GM23338 (cell line): ENCODE measurements around the gene DDX43. TPM values are rescaled to one million over a fixed set of nuclear protein-coding genes. Genes with fewer than 3 reads are reported as not detected.

ENCODE experiments used
- ATAC-seq: fragments of 200-7000 bp; cut with Tn5 transposase; 3 replicates; pipeline ENCODE4 v1.9.1; 2020
- DNase-seq: peaks from one replicate; pipeline ENCODE4 v3.0.0-alpha.2; 2015; ENCODE audit warnings: low spot score
- H2AFZ ChIP-seq: fragments of 200-600 bp; sonication (generic); 2 replicates; pipeline ENCODE4 v1.8.0; 2016; ENCODE audit warnings: antibody characterized with exemption, mild to moderate bottlenecking, moderate library complexity
- H3F3A ChIP-seq: fragments of 200-600 bp; sonication (generic); replicated peaks from 2 replicates; pipeline ENCODE4 v1.8.0; 2017; ENCODE audit warnings: antibody characterized with exemption, mixed run types, low read depth
- H3K27ac ChIP-seq: fragments of 200-600 bp; sonication (generic); 2 replicates; pipeline ENCODE4 v1.6.1; 2016; ENCODE audit warnings: low read depth
- H3K27me3 ChIP-seq: fragments of 200-600 bp; sonication (generic); 2 replicates; pipeline ENCODE4 v1.8.0; 2016; ENCODE audit warnings: mild to moderate bottlenecking, mixed run types, moderate library complexity; ENCODE audit not compliant: insufficient read depth
- H3K36me3 ChIP-seq: fragments of 200-600 bp; sonication (generic); 2 replicates; pipeline ENCODE4 v1.8.0; 2016; ENCODE audit warnings: mild to moderate bottlenecking; ENCODE audit not compliant: insufficient read depth
- H3K4me1 ChIP-seq: fragments of 200-600 bp; sonication (generic); 2 replicates; pipeline ENCODE4 v1.8.0; 2016; ENCODE audit warnings: mild to moderate bottlenecking, moderate library complexity; ENCODE audit not compliant: insufficient read depth
- H3K4me2 ChIP-seq: fragments of 200-600 bp; sonication (generic); 2 replicates; pipeline ENCODE4 v1.7.1; 2017; ENCODE audit warnings: mixed run types
- H3K4me3 ChIP-seq: fragments of 200-600 bp; sonication (generic); 2 replicates; pipeline ENCODE4 v1.6.1; 2016; ENCODE audit warnings: mixed run types
- H3K79me2 ChIP-seq: fragments of 200-600 bp; sonication (generic); replicated peaks from 2 replicates; pipeline ENCODE4 v1.8.0; 2017; ENCODE audit warnings: mild to moderate bottlenecking; ENCODE audit not compliant: insufficient read depth
- H3K9me2 ChIP-seq: fragments of 200-600 bp; sonication (generic); 2 replicates; pipeline ENCODE4 v1.8.0; 2017; ENCODE audit not compliant: insufficient read depth
- H4K20me1 ChIP-seq: fragments of 200-600 bp; sonication (generic); replicated peaks from 2 replicates; pipeline ENCODE4 v1.8.0; 2017; ENCODE audit warnings: mild to moderate bottlenecking; ENCODE audit not compliant: insufficient read depth
- H3K27ac Mint-ChIP-seq: 2 replicates; pipeline ENCODE4 v1.8.0; 2020; ENCODE audit warnings: inconsistent platforms, mild to moderate bottlenecking, moderate library complexity, mixed read lengths
- H3K27me3 Mint-ChIP-seq: 3 replicates; pipeline ENCODE4 v1.8.0; 2022; ENCODE audit warnings: low read depth, mild to moderate bottlenecking, moderate library complexity, mixed read lengths, inconsistent platforms; ENCODE audit not compliant: insufficient read depth, poor library complexity
- H3K36me3 Mint-ChIP-seq: 3 replicates; pipeline ENCODE4 v1.8.0; 2021; ENCODE audit warnings: low read depth, mild to moderate bottlenecking, inconsistent platforms, moderate library complexity, mixed read lengths
- H3K4me1 Mint-ChIP-seq: 3 replicates; pipeline ENCODE4 v1.8.0; 2020; ENCODE audit warnings: mild to moderate bottlenecking, inconsistent platforms, mixed read lengths
- H3K4me3 Mint-ChIP-seq: 3 replicates; pipeline ENCODE4 v1.8.0; 2021; ENCODE audit warnings: moderate library complexity, mild to moderate bottlenecking, inconsistent platforms, mixed read lengths
- H3K9me3 Mint-ChIP-seq: 3 replicates; pipeline ENCODE4 v1.8.0; 2020; ENCODE audit warnings: moderate library complexity, mild to moderate bottlenecking, inconsistent platforms, mixed read lengths
- CREB1 ChIP-seq: fragments of 250-450 bp; sonication (Bioruptor Pico); IDR thresholded peaks from 2 replicates; pipeline ENCODE4 v1.5.0; 2020; ENCODE audit warnings: low read depth, mild to moderate bottlenecking, moderate library complexity
- CTCF ChIP-seq, 2 experiments: fragments of 200-600 bp in 1 of 2; sonication (generic) in 1 of 2; conservative IDR thresholded peaks; 2 replicates each; pipeline versions ENCODE4 v1.5.1 to v1.6.1; 2016 to 2017; ENCODE audit warnings: antibody characterized with exemption in 2 of 2, low read depth in 2 of 2, mild to moderate bottlenecking in 2 of 2, moderate library complexity in 1 of 2
- EZH2 ChIP-seq: fragments of 200-600 bp; sonication (generic); IDR thresholded peaks from one replicate; pipeline ENCODE4 v1.8.0; 2017; ENCODE audit warnings: antibody characterized with exemption, mild to moderate bottlenecking, low read depth; ENCODE audit not compliant: unreplicated experiment
- NANOG ChIP-seq: IDR thresholded peaks from 2 replicates; pipeline ENCODE4 v1.6.1; 2016; ENCODE audit warnings: antibody characterized with exemption, borderline replicate concordance
- POLR2AphosphoS5 ChIP-seq: IDR thresholded peaks from 2 replicates; pipeline ENCODE4 v1.6.1; 2016; ENCODE audit warnings: antibody characterized with exemption, low read depth
- ZNF462 ChIP-seq: fragments of 250-450 bp; sonication (Bioruptor Pico); IDR thresholded peaks from 2 replicates; pipeline ENCODE4 v1.5.0; 2020; ENCODE audit warnings: mild to moderate bottlenecking, moderate library complexity
- polyA plus RNA-seq: library from polyadenylated mRNA; unstranded; fragments of >200 nt; fragmentation: Nextera tagmentation; extraction: Ambion mirVana; gene quantifications from 2 replicates; pipeline ENCODE4 v1.2.1, GENCODE V29; 2016
- total RNA-seq: library from RNA; depleted of rRNA; stranded (reverse); fragments of >200 nt; shearing (Covaris generic); gene quantifications from 2 replicates; pipeline ENCODE4 v1.2.3, GENCODE V29; 2014

DDX43 gene
- total and polyA plus RNA-seq, 2 experiments from 2014 or later, result 0.49 to 0.60 TPM

GRCh38 chr6:73375216-73375615, 19.4 kb upstream of the DDX43 start:
- Mint-ChIP-seq H3K36me3 (no peaks in the 10 kb centered on the region), H3K9me3 (peaks cover 10% of the 10 kb centered on the region; the same call in 2 of the 3 replicates), H3K27me3 (no peaks in the 10 kb centered on the region), H3K4me3 (no peak overlapping the region), H3K4me1 (no peaks in the 10 kb centered on the region), H3K27ac (no peak overlapping the region)
- H3F3A ChIP-seq, result no peaks in the 10 kb centered on the region
- H3K79me2 ChIP-seq, result no peaks in the 10 kb centered on the region
- TF ChIP-seq NANOG, result no peak
- TF ChIP-seq CREB1 (CRISPR knock-in tag), result no peak
- no peak for TF ChIP-seq POLR2AphosphoS5
- no peak for TF ChIP-seq ZNF462 (CRISPR knock-in tag)
- TF ChIP-seq CTCF (conservative IDR thresholded peaks at IDR 0.05; ENCODE audit: low read depth in 2 of 2), result no peak
- TF ChIP-seq EZH2, result no peak
- no peak overlapping the region for H3K4me2 ChIP-seq
- H3K27me3 ChIP-seq, result no peaks in the 10 kb centered on the region
- DNase-seq (no peak), ATAC-seq (no peak)
- H3K36me3 ChIP-seq, result no peaks in the 10 kb centered on the region
- H2AFZ ChIP-seq, result no peak overlapping the region
- H3K4me1 ChIP-seq, result no peaks in the 10 kb centered on the region
- no peak overlapping the region for H3K27ac ChIP-seq
- no peaks in the 10 kb centered on the region for H4K20me1 ChIP-seq
- no peak overlapping the region for H3K4me3 ChIP-seq
- H3K9me2 ChIP-seq, result no peaks in the 10 kb centered on the region
